Stimulated activated naive CD4-positive, alpha-beta T cell treated with Interleukin-2 at 50 U/mL for 16 hours (primary cell): ENCODE measurements around the gene ABL2.
"Not testable (repeated sequence)": the region's sequence is repeated elsewhere in the genome, so short reads cannot be mapped to it uniquely, and the experiment has no call there.

ENCODE experiments used
- DNase-seq: peaks from one replicate; lab custom pipeline; 2025; lab: John Stamatoyannopoulos, UW

The ABL2 gene

GRCh38 chr1:179213317-179213716, 16.2 kb downstream of the ABL2 start:
- DNase-seq, result not testable (repeated sequence)

- no peak for DNase-seq
Measured at GRCh38 chr1:179208681-179209477, 20.6 kb downstream of the ABL2 start.

GRCh38 chr1:179206812-179207211, 22.7 kb downstream of the ABL2 start:
- DNase-seq, result no peak

GRCh38 chr1:179205284-179205683, 24.2 kb downstream of the ABL2 start:
- no peak for DNase-seq

- no peak for DNase-seq
Measured at GRCh38 chr1:179202161-179202560, 27.3 kb downstream of the ABL2 start.

- no peak for DNase-seq
Measured at GRCh38 chr1:179200586-179200985, 28.9 kb downstream of the ABL2 start.

GRCh38 chr1:179197690-179198297, 31.7 kb downstream of the ABL2 start:
- no peak for DNase-seq

GRCh38 chr1:179195857-179196256, 33.6 kb downstream of the ABL2 start:
- not testable (repeated sequence) for DNase-seq

- no peak for DNase-seq
Measured at GRCh38 chr1:179195376-179195775, 34.1 kb downstream of the ABL2 start.

- no peak for DNase-seq
Measured at GRCh38 chr1:179194068-179194537, 35.4 kb downstream of the ABL2 start.

- DNase-seq, result no peak
Measured at GRCh38 chr1:179190861-179191260, 38.6 kb downstream of the ABL2 start.

GRCh38 chr1:179187735-179188471, 41.6 kb downstream of the ABL2 start:
- no peak for DNase-seq

- DNase-seq, result no peak
Measured at GRCh38 chr1:179187043-179187442, 42.4 kb downstream of the ABL2 start.

- no peak for DNase-seq
Measured at GRCh38 chr1:179184403-179184802, 45.1 kb downstream of the ABL2 start.

GRCh38 chr1:179183857-179184256, 45.6 kb downstream of the ABL2 start:
- no peak for DNase-seq

- DNase-seq, result no peak
Measured at GRCh38 chr1:179178950-179179349, 50.5 kb downstream of the ABL2 start.

- no peak for DNase-seq
Measured at GRCh38 chr1:179178183-179178582, 51.3 kb downstream of the ABL2 start.

GRCh38 chr1:179177615-179178014, 51.9 kb downstream of the ABL2 start:
- no peak for DNase-seq

GRCh38 chr1:179177182-179177581, 52.3 kb downstream of the ABL2 start:
- no peak for DNase-seq

GRCh38 chr1:179175011-179175841, 54.3 kb downstream of the ABL2 start:
- no peak for DNase-seq

GRCh38 chr1:179170468-179170770, 59.1 kb downstream of the ABL2 start:
- not testable (repeated sequence) for DNase-seq
